Measurements from ENCODE around the gene SHC4.

GRCh38 chr15:48968066-48968465, 4.3 kb upstream of the SHC4 start:
- TF ChIP-seq CTCF (conservative IDR thresholded peaks at IDR 0.05) (no peak), EZH2 (IDR thresholded peaks at IDR 0.05; ENCODE audit: low read depth) (no peak)

Data from PC-9 (cell line).